Uterus (tissue), 2 donors: ENCODE data around the gene HS6ST1.

Source experiments
- POLR2A ChIP-seq, 2 donors: fragments of 450-650 bp; IDR thresholded peaks; one replicate each; pipeline ENCODE4 v1.6.1; 2016; ENCODE audit warnings: antibody characterized with exemption in 2 of 2, mild to moderate bottlenecking in 1 of 2, moderate library complexity in 1 of 2
- TF ChIP-seq, protein P1 (sequence below), 4 experiments: fragments of 200-600 bp in 2 of 4; fragments of 450-650 bp in 2 of 4; sonication (generic) in 2 of 4; IDR thresholded peaks; one replicate each; pipeline ENCODE4 v1.5.1; 2016 to 2019; ENCODE audit warnings: antibody characterized with exemption in 4 of 4, mild to moderate bottlenecking in 2 of 4, moderate library complexity in 1 of 4

DNA sequence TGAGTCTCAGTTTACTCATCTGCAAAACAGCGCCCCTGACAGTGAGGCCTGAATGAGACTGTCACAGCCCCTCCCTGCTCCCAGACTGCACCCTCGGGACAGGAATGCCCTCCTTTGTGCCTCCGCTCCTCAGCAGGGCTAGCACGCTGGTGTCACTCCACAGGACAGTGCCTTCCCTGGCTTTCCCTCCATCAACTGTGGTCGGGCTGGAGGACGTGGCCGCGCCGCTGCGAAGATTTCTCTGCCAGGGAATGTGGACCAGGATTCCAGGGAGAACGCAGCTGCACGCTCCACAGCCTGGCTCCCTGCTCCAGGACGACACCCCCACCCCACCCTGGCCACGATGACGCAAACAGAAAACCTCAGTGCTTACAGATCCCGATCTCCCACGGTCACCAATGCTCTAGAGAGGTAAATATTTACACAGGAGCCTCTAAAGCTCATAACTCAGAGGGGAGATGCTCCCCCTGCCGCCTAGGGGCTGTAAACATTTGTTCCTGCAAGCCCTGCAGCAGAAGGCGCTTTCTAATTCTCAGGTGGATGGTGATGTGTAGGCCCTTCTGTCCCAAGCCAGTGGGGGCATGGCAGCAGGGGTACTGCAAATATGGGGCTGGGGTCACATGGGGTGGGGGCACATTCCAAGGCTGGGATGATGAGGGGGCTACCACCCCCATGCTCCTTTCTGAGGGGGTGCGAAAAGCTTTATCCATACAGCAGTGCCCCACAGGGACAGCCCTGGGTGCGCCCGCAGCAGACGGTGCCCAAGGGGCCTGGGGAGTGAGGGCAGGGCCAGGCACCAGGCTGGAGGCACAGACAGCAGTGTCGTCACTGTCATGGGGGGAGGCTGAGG, 12.4 kb downstream of the HS6ST1 start:
- TF ChIP-seq, protein P1, sequence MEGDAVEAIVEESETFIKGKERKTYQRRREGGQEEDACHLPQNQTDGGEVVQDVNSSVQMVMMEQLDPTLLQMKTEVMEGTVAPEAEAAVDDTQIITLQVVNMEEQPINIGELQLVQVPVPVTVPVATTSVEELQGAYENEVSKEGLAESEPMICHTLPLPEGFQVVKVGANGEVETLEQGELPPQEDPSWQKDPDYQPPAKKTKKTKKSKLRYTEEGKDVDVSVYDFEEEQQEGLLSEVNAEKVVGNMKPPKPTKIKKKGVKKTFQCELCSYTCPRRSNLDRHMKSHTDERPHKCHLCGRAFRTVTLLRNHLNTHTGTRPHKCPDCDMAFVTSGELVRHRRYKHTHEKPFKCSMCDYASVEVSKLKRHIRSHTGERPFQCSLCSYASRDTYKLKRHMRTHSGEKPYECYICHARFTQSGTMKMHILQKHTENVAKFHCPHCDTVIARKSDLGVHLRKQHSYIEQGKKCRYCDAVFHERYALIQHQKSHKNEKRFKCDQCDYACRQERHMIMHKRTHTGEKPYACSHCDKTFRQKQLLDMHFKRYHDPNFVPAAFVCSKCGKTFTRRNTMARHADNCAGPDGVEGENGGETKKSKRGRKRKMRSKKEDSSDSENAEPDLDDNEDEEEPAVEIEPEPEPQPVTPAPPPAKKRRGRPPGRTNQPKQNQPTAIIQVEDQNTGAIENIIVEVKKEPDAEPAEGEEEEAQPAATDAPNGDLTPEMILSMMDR (IDR thresholded peaks at IDR 0.05): peak in 2 of 4 experiments; percentile 29 to 43
- TF ChIP-seq POLR2A (IDR thresholded peaks at IDR 0.05): no peak
